Parathyroid adenoma (tissue), 2 donors: ENCODE results near the gene PMPCA.

Source experiments
- H2AFZ ChIP-seq: fragments of 300-600 bp; sonication (generic); one replicate; pipeline ENCODE4 v1.7.0; 2017; ENCODE audit warnings: antibody characterized with exemption, mild to moderate bottlenecking
- H3K27ac ChIP-seq: fragments of 300-600 bp; sonication (generic); one replicate; pipeline ENCODE4 v1.7.0; 2017
- H3K27me3 ChIP-seq: fragments of 300-600 bp; sonication (generic); one replicate; pipeline ENCODE4 v1.7.0; 2017; ENCODE audit warnings: low read length; ENCODE audit not compliant: control insufficient read depth, insufficient read depth
- H3K36me3 ChIP-seq: fragments of 300-600 bp; sonication (generic); one replicate; pipeline ENCODE4 v1.7.0; 2017; ENCODE audit warnings: low read length; ENCODE audit not compliant: control insufficient read depth, insufficient read depth
- H3K4me1 ChIP-seq: fragments of 300-600 bp; sonication (generic); one replicate; pipeline ENCODE4 v1.7.0; 2017; ENCODE audit warnings: control low read depth
- H3K4me2 ChIP-seq: fragments of 300-600 bp; sonication (generic); one replicate; pipeline ENCODE4 v1.7.0; 2017; ENCODE audit warnings: low read length
- H3K4me3 ChIP-seq: fragments of 300-600 bp; sonication (generic); one replicate; pipeline ENCODE4 v1.7.0; 2017; ENCODE audit warnings: low read depth, low read length
- H3K79me2 ChIP-seq: fragments of 300-600 bp; sonication (generic); one replicate; pipeline ENCODE4 v1.7.0; 2017; ENCODE audit warnings: control low read depth
- H3K9ac ChIP-seq: fragments of 300-600 bp; sonication (generic); one replicate; pipeline ENCODE4 v1.7.0; 2017; ENCODE audit warnings: mild to moderate bottlenecking
- H3K9me3 ChIP-seq: fragments of 300-600 bp; sonication (generic); one replicate; pipeline ENCODE4 v1.7.0; 2017; ENCODE audit warnings: low read length; ENCODE audit not compliant: control insufficient read depth
- TF ChIP-seq, protein P1 (sequence below): fragments of 300-600 bp; sonication (generic); IDR thresholded peaks from one replicate; pipeline ENCODE4 v1.7.0; 2017; ENCODE audit warnings: antibody characterized with exemption, mild to moderate bottlenecking
- donor health status: primary hyperparathyroidism.

The PMPCA gene

DNA sequence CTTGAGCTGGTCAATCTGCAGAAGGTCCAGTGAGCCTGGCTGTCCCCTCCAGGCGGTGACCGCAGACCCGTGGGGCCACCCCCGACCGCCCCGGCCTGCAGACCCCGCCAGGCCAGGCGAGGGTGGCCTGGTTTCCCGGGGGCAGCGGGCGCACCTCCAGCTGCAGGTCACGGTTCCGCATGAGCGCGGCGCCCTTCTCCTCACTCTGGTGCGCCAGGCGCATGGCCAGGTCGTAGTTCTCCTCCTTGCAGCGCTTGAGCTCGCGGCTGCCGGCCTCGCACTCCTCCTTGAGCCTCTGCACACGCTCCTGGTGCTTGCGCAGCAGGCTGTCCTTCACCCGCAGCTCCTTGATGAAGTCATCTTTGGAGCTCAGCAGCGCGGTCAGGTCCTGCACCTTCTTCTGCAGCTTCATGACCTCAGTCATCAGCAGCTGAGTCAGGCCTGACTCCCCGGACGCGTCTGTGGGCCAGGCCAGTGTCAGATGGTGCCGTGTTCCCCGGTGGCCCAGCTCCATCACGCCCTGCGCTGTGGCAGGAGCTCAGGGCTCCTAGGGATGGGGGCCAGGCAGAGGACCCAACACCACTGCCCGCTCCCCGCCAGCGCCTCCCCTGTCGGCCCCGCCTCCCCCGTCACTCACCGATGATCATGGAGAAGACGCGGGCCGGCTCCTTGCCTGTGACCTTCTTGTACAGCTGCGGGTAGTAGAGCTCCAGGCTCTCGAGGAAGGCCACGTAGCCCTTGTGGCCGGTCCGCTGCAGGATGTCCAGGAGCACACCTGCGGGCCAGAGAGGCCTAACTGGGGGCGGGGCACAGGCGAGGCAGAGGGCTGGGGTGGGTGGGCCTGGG, 39.5 kb upstream of the PMPCA start:
- Histone ChIP-seq H3K4me1 (peaks cover 7% of the 10 kb centered on the region), H3K4me2 (no peak overlapping the region), H3K27me3 (no peaks in the 10 kb centered on the region), H3K79me2 (no peaks in the 10 kb centered on the region), H3K36me3 (no peaks in the 10 kb centered on the region), H3K27ac (peak overlapping the region; percentile 75), H3K4me3 (no peak overlapping the region), H3K9ac (no peak overlapping the region), H2AFZ (peak overlapping the region; percentile 77), H3K9me3 (no peaks in the 10 kb centered on the region)
- TF ChIP-seq, protein P1, sequence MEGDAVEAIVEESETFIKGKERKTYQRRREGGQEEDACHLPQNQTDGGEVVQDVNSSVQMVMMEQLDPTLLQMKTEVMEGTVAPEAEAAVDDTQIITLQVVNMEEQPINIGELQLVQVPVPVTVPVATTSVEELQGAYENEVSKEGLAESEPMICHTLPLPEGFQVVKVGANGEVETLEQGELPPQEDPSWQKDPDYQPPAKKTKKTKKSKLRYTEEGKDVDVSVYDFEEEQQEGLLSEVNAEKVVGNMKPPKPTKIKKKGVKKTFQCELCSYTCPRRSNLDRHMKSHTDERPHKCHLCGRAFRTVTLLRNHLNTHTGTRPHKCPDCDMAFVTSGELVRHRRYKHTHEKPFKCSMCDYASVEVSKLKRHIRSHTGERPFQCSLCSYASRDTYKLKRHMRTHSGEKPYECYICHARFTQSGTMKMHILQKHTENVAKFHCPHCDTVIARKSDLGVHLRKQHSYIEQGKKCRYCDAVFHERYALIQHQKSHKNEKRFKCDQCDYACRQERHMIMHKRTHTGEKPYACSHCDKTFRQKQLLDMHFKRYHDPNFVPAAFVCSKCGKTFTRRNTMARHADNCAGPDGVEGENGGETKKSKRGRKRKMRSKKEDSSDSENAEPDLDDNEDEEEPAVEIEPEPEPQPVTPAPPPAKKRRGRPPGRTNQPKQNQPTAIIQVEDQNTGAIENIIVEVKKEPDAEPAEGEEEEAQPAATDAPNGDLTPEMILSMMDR = no peak

DNA sequence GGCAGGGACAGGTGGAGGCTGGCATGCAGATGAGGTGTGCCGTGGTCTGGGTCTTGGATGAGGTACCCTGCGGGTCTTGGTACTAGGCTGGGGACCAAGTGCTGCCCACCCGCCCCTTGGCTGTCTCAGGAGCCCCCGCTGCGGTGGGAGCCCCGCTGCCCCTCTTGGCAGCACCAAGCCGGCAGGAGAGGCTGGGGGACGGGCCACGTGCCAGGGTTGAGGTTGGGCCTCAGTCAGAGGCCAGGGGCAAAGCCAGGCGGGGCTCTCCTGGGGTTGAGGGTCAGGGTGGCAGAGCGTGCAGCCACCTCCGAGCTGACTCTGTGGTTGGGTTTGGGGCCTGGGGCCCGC, 39.0 kb upstream of the PMPCA start:
- Histone ChIP-seq H3K27ac (no peak overlapping the region), H3K4me3 (no peak overlapping the region), H3K9me3 (no peaks in the 10 kb centered on the region), H3K4me2 (no peak overlapping the region), H3K27me3 (no peaks in the 10 kb centered on the region), H3K4me1 (peaks cover 7% of the 10 kb centered on the region), H3K36me3 (no peaks in the 10 kb centered on the region), H3K79me2 (no peaks in the 10 kb centered on the region), H3K9ac (no peak overlapping the region), H2AFZ (no peak overlapping the region)
- TF ChIP-seq, protein P1 = no peak

DNA sequence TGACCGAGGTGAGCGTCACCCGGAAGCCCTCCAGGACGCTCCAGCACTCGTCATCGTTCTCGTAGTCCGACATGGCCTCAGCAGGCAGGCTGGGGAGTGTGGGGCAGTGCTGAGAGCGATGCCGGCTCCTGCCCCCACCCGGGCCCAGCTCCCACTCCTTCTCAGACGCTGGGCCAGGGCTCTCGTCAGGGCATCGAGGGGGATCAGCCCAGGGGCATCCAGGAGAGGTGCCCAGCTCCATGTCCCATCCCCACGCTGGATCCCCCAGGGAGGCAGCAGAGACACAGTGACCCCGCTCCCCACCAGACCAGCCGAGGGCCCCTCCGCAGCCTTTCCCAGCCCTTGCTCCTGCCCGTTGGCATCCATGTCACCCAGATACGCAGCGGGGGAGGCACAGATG, 38.5 kb upstream of the PMPCA start:
- H3K27ac ChIP-seq = peak overlapping the region; percentile 36
- H2AFZ ChIP-seq = no peak overlapping the region
- H3K79me2 ChIP-seq = no peaks in the 10 kb centered on the region
- H3K27me3 ChIP-seq = no peaks in the 10 kb centered on the region
- no peak overlapping the region for H3K4me3 ChIP-seq
- H3K4me2 ChIP-seq = no peak overlapping the region
- TF ChIP-seq, protein P1 = no peak
- no peak overlapping the region for H3K9ac ChIP-seq
- H3K36me3 ChIP-seq = no peaks in the 10 kb centered on the region
- H3K9me3 ChIP-seq = no peaks in the 10 kb centered on the region
- H3K4me1 ChIP-seq = peaks cover 7% of the 10 kb centered on the region

DNA sequence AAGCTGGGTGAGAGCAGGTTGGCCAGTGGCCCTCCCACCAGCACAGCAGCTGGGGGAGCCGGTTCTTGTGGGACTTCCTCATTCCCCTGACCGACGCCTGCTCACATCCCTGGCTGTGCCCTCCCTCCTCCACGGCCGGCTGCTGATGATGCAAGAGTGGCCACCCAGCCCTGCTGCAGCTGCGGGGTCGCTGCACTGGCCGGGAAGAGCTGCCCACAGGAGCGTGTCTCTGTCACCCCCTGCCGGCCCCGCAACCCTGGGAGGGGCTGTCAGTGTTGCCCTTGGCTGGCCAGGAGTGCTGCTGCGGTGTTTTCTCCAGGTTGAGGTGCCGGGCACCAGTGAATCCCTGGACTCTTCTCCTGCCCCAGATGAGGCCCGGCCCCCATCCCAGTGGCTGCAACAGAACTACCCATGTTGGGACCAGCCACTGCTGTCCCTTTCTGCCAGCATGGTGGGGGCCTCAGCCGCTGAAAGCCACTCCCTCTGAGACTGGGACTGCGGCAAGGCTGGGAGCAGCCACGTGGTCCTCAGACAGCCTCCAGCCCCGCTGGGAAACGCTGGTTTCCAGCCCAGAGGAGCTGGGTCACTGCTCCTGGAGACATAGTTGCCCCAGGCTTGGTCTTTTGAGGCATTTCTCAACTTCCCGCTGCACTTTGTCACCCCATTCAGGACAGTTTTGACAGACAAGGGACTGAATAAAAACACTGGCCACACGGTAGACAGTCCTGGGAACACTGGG, 37.7 kb upstream of the PMPCA start:
- H3K27ac ChIP-seq = peak overlapping the region; percentile 36
- TF ChIP-seq, protein P1 = no peak
- no peaks in the 10 kb centered on the region for H3K36me3 ChIP-seq
- no peak overlapping the region for H3K9ac ChIP-seq
- H2AFZ ChIP-seq = no peak overlapping the region
- H3K27me3 ChIP-seq = no peaks in the 10 kb centered on the region
- H3K4me3 ChIP-seq = no peak overlapping the region
- no peak overlapping the region for H3K4me2 ChIP-seq
- H3K4me1 ChIP-seq = peaks cover 7% of the 10 kb centered on the region
- H3K9me3 ChIP-seq = no peaks in the 10 kb centered on the region
- no peaks in the 10 kb centered on the region for H3K79me2 ChIP-seq
